AG10803 (cell line): Measurements from ENCODE around the gene SERPINB5.

Experiments
- DNase-seq: peaks from one replicate; pipeline ENCODE4 v3.0.0; 2010; ENCODE audit warnings: low read depth
- H3K4me3 ChIP-seq: 2 replicates; pipeline ENCODE4 v1.5.1; 2011; ENCODE audit warnings: mild to moderate bottlenecking, low read length, control low read depth
- CTCF ChIP-seq: conservative IDR thresholded peaks from 2 replicates; pipeline ENCODE4 v1.5.1; 2011; ENCODE audit warnings: mild to moderate bottlenecking, low read length, control low read depth, inconsistent platforms

The SERPINB5 gene

GRCh38 chr18:63534615-63535014 is 57.9 kb downstream of the SERPINB5 start:
- no peak for DNase-seq
- H3K4me3 ChIP-seq: no peak overlapping the region
- TF ChIP-seq CTCF: no peak

DNA sequence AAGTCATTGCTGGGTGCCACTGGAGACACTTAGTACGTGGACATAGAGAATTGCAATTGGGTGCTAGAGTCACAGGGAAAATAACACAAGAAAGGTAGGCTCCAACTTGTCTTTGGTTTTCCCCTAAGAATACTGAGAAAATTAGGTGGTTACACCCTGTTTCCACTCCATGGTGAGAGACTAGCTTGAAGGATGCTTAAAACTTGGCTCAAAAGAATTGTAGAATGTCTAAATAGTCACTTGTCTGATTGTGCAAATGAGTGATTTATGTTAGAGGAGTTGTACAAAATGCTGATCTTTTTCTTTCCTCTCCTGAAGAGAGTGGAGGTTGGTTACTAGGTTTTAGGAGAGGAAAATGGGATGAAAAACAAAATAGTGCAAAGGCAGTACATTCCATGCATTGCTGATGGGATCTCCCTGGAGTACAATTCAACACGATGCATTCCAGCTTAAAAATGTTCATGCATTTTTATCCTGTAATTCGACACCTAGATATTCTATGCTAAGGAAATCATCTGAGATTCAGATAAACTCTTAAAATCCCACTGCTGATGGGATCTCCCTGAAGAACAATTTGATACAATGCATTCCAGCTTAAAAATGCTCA is 63.2 kb downstream of the SERPINB5 start:
- H3K4me3 ChIP-seq: no peak overlapping the region
- DNase-seq: peak; percentile 84
- TF ChIP-seq CTCF: no peak

GRCh38 chr18:63542069-63542468 is 65.3 kb downstream of the SERPINB5 start, which contains the start of gene SERPINB12:
TSS of gene SERPINB12 (plus strand) at chr18:63542369. CDS start at chr18:63556160, 13,791 bp downstream.
- no peak for TF ChIP-seq CTCF

GRCh38 chr18:63544017-63544416 is 67.3 kb downstream of the SERPINB5 start:
- no peak for TF ChIP-seq CTCF

More at GRCh38 chr18:63542069-63542468, 65.3 kb downstream of the SERPINB5 start, which contains the start of gene SERPINB12:
- DNase-seq: no peak
- H3K4me3 ChIP-seq: no peak within 1 kb of the TSS

DNA sequence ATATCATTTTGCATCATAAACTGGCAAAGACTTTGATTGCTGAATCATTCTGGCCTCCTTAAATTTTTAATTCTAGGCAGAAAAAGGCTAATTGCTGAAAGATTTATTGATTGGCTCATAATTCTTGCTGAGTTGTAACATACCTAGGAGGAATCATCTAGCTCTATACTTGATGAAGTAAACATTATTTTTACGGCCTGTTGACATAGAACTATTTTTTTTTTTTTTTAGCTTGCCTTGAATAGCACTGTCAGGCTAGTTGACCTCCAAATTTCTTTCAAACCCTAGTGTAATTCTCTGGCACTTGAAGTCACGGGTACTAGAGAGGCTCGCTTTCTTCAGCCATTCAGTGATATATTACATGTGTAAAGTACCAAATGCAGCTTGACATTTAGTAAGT is 68.2 kb downstream of the SERPINB5 start:
- TF ChIP-seq CTCF: no peak
- peak; percentile 48 for DNase-seq
- H3K4me3 ChIP-seq: no peak overlapping the region

More at GRCh38 chr18:63544017-63544416, 67.3 kb downstream of the SERPINB5 start:
- H3K4me3 ChIP-seq: no peak overlapping the region
- no peak for DNase-seq

DNA sequence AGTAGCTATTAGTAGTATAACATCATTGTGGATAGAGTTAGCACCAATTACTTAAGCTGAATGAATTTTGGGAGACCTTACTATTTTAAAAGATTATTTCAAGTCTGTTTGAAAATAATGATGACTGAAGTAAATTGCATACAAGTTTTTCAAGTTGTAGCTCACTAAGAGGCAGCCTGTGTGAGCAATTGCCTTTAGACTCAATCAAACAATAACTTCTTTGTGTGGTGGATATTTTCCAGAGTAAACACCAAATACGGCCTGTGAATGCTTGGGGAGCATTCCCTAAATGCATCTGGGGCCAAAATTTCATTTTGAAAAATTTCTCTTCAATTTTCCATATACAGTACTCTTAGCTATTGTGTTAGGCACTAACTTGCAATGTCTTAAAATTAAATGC is 73.3 kb downstream of the SERPINB5 start:
- no peak for DNase-seq
- TF ChIP-seq CTCF: no peak
- no peak overlapping the region for H3K4me3 ChIP-seq

GRCh38 chr18:63551769-63552168 is 75.0 kb downstream of the SERPINB5 start:
- no peak overlapping the region for H3K4me3 ChIP-seq
- DNase-seq: no peak
- no peak for TF ChIP-seq CTCF
